ENCODE measurements around the gene CGNL1.

DNA sequence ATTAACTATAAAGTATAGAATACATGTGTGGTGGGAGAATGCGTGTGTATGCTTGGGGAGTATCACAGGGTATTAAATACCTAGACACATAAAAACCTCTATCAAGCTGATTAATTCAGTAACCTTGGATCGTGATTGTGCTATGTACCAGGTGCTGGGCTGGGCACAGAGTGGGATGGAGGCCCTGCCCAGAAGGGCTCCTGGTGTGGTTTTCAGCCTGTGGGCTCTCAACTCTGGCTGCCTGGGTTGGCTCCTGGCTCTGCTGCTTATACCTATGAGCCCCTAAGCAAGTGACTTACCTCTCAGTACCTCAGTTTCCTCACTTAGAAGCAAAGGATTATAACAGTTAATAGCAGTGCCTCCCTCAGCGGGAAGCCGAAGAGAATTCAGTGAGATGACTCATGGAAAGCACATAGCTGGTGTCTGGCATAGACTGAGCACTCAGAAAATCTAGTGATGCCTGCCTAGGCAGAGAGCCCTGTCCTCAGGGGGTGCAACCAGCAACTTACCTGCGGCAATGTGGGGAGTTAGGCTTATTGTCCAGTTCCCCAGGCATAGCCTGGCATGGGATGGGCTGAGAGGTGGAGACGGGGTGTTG, 124.8 kb downstream of the CGNL1 start:
- TF ChIP-seq, protein P1, sequence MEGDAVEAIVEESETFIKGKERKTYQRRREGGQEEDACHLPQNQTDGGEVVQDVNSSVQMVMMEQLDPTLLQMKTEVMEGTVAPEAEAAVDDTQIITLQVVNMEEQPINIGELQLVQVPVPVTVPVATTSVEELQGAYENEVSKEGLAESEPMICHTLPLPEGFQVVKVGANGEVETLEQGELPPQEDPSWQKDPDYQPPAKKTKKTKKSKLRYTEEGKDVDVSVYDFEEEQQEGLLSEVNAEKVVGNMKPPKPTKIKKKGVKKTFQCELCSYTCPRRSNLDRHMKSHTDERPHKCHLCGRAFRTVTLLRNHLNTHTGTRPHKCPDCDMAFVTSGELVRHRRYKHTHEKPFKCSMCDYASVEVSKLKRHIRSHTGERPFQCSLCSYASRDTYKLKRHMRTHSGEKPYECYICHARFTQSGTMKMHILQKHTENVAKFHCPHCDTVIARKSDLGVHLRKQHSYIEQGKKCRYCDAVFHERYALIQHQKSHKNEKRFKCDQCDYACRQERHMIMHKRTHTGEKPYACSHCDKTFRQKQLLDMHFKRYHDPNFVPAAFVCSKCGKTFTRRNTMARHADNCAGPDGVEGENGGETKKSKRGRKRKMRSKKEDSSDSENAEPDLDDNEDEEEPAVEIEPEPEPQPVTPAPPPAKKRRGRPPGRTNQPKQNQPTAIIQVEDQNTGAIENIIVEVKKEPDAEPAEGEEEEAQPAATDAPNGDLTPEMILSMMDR (IDR thresholded peaks at IDR 0.05; ENCODE audit: low read length): no peak
- TF ChIP-seq EZH2 (IDR thresholded peaks at IDR 0.05; ENCODE audit: borderline replicate concordance, low read length): no peak
